ENCODE measurements around the gene DLG5.

GRCh38 chr10:77817541-77817940 lies 109.0 kb downstream of the DLG5 start:
- TF ChIP-seq YY1 (IDR thresholded peaks at IDR 0.05; ENCODE audit: insufficient read depth, insufficient read length) (no peak), ZNF274 (IDR thresholded peaks at IDR 0.05; ENCODE audit: low read depth, low read length) (no peak)
